GM23338 (cell line): ENCODE measurements around the gene DIAPH3. TPM values are rescaled to one million over a fixed set of nuclear protein-coding genes. Genes with fewer than 3 reads are reported as not detected.

Experiments used
- ATAC-seq: fragments of 200-7000 bp; cut with Tn5 transposase; 3 replicates; pipeline ENCODE4 v1.9.1; 2020
- DNase-seq: peaks from one replicate; pipeline ENCODE4 v3.0.0-alpha.2; 2015; ENCODE audit warnings: low spot score
- H2AFZ ChIP-seq: fragments of 200-600 bp; sonication (generic); 2 replicates; pipeline ENCODE4 v1.8.0; 2016; ENCODE audit warnings: antibody characterized with exemption, mild to moderate bottlenecking, moderate library complexity
- H3F3A ChIP-seq: fragments of 200-600 bp; sonication (generic); replicated peaks from 2 replicates; pipeline ENCODE4 v1.8.0; 2017; ENCODE audit warnings: antibody characterized with exemption, mixed run types, low read depth
- H3K27ac ChIP-seq: fragments of 200-600 bp; sonication (generic); 2 replicates; pipeline ENCODE4 v1.6.1; 2016; ENCODE audit warnings: low read depth
- H3K27me3 ChIP-seq: fragments of 200-600 bp; sonication (generic); 2 replicates; pipeline ENCODE4 v1.8.0; 2016; ENCODE audit warnings: mild to moderate bottlenecking, mixed run types, moderate library complexity; ENCODE audit not compliant: insufficient read depth
- H3K36me3 ChIP-seq: fragments of 200-600 bp; sonication (generic); 2 replicates; pipeline ENCODE4 v1.8.0; 2016; ENCODE audit warnings: mild to moderate bottlenecking; ENCODE audit not compliant: insufficient read depth
- H3K4me1 ChIP-seq: fragments of 200-600 bp; sonication (generic); 2 replicates; pipeline ENCODE4 v1.8.0; 2016; ENCODE audit warnings: mild to moderate bottlenecking, moderate library complexity; ENCODE audit not compliant: insufficient read depth
- H3K4me2 ChIP-seq: fragments of 200-600 bp; sonication (generic); 2 replicates; pipeline ENCODE4 v1.7.1; 2017; ENCODE audit warnings: mixed run types
- H3K4me3 ChIP-seq: fragments of 200-600 bp; sonication (generic); 2 replicates; pipeline ENCODE4 v1.6.1; 2016; ENCODE audit warnings: mixed run types
- H3K79me2 ChIP-seq: fragments of 200-600 bp; sonication (generic); replicated peaks from 2 replicates; pipeline ENCODE4 v1.8.0; 2017; ENCODE audit warnings: mild to moderate bottlenecking; ENCODE audit not compliant: insufficient read depth
- H3K9me2 ChIP-seq: fragments of 200-600 bp; sonication (generic); 2 replicates; pipeline ENCODE4 v1.8.0; 2017; ENCODE audit not compliant: insufficient read depth
- H4K20me1 ChIP-seq: fragments of 200-600 bp; sonication (generic); replicated peaks from 2 replicates; pipeline ENCODE4 v1.8.0; 2017; ENCODE audit warnings: mild to moderate bottlenecking; ENCODE audit not compliant: insufficient read depth
- H3K27ac Mint-ChIP-seq: 2 replicates; pipeline ENCODE4 v1.8.0; 2020; ENCODE audit warnings: inconsistent platforms, mild to moderate bottlenecking, moderate library complexity, mixed read lengths
- H3K27me3 Mint-ChIP-seq: 3 replicates; pipeline ENCODE4 v1.8.0; 2022; ENCODE audit warnings: low read depth, mild to moderate bottlenecking, moderate library complexity, mixed read lengths, inconsistent platforms; ENCODE audit not compliant: insufficient read depth, poor library complexity
- H3K36me3 Mint-ChIP-seq: 3 replicates; pipeline ENCODE4 v1.8.0; 2021; ENCODE audit warnings: low read depth, mild to moderate bottlenecking, inconsistent platforms, moderate library complexity, mixed read lengths
- H3K4me1 Mint-ChIP-seq: 3 replicates; pipeline ENCODE4 v1.8.0; 2020; ENCODE audit warnings: mild to moderate bottlenecking, inconsistent platforms, mixed read lengths
- H3K4me3 Mint-ChIP-seq: 3 replicates; pipeline ENCODE4 v1.8.0; 2021; ENCODE audit warnings: moderate library complexity, mild to moderate bottlenecking, inconsistent platforms, mixed read lengths
- H3K9me3 Mint-ChIP-seq: 3 replicates; pipeline ENCODE4 v1.8.0; 2020; ENCODE audit warnings: moderate library complexity, mild to moderate bottlenecking, inconsistent platforms, mixed read lengths
- CREB1 ChIP-seq: fragments of 250-450 bp; sonication (Bioruptor Pico); IDR thresholded peaks from 2 replicates; pipeline ENCODE4 v1.5.0; 2020; ENCODE audit warnings: low read depth, mild to moderate bottlenecking, moderate library complexity
- CTCF ChIP-seq, 2 experiments: fragments of 200-600 bp in 1 of 2; sonication (generic) in 1 of 2; conservative IDR thresholded peaks; 2 replicates each; pipeline versions ENCODE4 v1.5.1 to v1.6.1; 2016 to 2017; ENCODE audit warnings: antibody characterized with exemption in 2 of 2, low read depth in 2 of 2, mild to moderate bottlenecking in 2 of 2, moderate library complexity in 1 of 2
- EZH2 ChIP-seq: fragments of 200-600 bp; sonication (generic); IDR thresholded peaks from one replicate; pipeline ENCODE4 v1.8.0; 2017; ENCODE audit warnings: antibody characterized with exemption, mild to moderate bottlenecking, low read depth; ENCODE audit not compliant: unreplicated experiment
- EZH2phosphoT487 ChIP-seq: fragments of 200-600 bp; sonication (generic); IDR thresholded peaks from one replicate; pipeline ENCODE4 v1.8.1; 2018; ENCODE audit warnings: antibody characterized with exemption; ENCODE audit not compliant: unreplicated experiment
- JUNB ChIP-seq: IDR thresholded peaks from one replicate; pipeline ENCODE4 v1.6.1; 2016; ENCODE audit warnings: antibody characterized with exemption; ENCODE audit not compliant: unreplicated experiment
- NANOG ChIP-seq: IDR thresholded peaks from 2 replicates; pipeline ENCODE4 v1.6.1; 2016; ENCODE audit warnings: antibody characterized with exemption, borderline replicate concordance
- POLR2AphosphoS5 ChIP-seq: IDR thresholded peaks from 2 replicates; pipeline ENCODE4 v1.6.1; 2016; ENCODE audit warnings: antibody characterized with exemption, low read depth
- STAT1 ChIP-seq: IDR thresholded peaks from one replicate; pipeline ENCODE4 v1.6.1; 2016; ENCODE audit warnings: antibody characterized with exemption; ENCODE audit not compliant: unreplicated experiment
- ZNF114 ChIP-seq: fragments of 250-450 bp; sonication (Bioruptor Pico); IDR thresholded peaks from 2 replicates; pipeline ENCODE4 v1.5.0; 2020; ENCODE audit warnings: mild to moderate bottlenecking, moderate library complexity
- ZNF331 ChIP-seq: fragments of 250-450 bp; sonication (Bioruptor Pico); IDR thresholded peaks from 2 replicates; pipeline ENCODE4 v1.5.0; 2020; ENCODE audit warnings: low read depth, mild to moderate bottlenecking, moderate library complexity
- polyA plus RNA-seq: library from polyadenylated mRNA; unstranded; fragments of >200 nt; fragmentation: Nextera tagmentation; extraction: Ambion mirVana; gene quantifications from 2 replicates; pipeline ENCODE4 v1.2.1, GENCODE V29; 2016
- total RNA-seq: library from RNA; depleted of rRNA; stranded (reverse); fragments of >200 nt; shearing (Covaris generic); gene quantifications from 2 replicates; pipeline ENCODE4 v1.2.3, GENCODE V29; 2014
- TF ChIP-seq, protein P1 (sequence below): fragments of 250-450 bp; sonication (Bioruptor Pico); IDR thresholded peaks from 2 replicates; pipeline ENCODE4 v1.5.0; 2020; ENCODE audit warnings: mild to moderate bottlenecking, moderate library complexity
- TF ChIP-seq, protein P2 (sequence below): IDR thresholded peaks from one replicate; pipeline ENCODE4 v1.6.1; 2018; ENCODE audit warnings: antibody characterized with exemption; ENCODE audit not compliant: unreplicated experiment
- TF ChIP-seq, protein P3 (sequence below): IDR thresholded peaks from 2 replicates; pipeline ENCODE4 v1.6.1; 2016; ENCODE audit warnings: antibody characterized with exemption

DIAPH3 gene
- total and polyA plus RNA-seq, 2 experiments from 2014 or later = 23.4 to 30.2 TPM

GRCh38 chr13:60210510-60211330, 47.0 kb upstream of the DIAPH3 start:
- Histone ChIP-seq H3K27ac (no peak overlapping the region), H3K4me2 (no peak overlapping the region), H3F3A (no peaks in the 10 kb centered on the region), H3K4me3 (no peak overlapping the region), H3K36me3 (no peaks in the 10 kb centered on the region), H3K4me1 (no peaks in the 10 kb centered on the region), H2AFZ (no peak overlapping the region), H3K79me2 (no peaks in the 10 kb centered on the region), H3K27me3 (no peaks in the 10 kb centered on the region), H3K9me2 (no peaks in the 10 kb centered on the region), H4K20me1 (no peaks in the 10 kb centered on the region)
- H3K27ac Mint-ChIP-seq = no peak overlapping the region
- H3K4me1 Mint-ChIP-seq = no peaks in the 10 kb centered on the region; the same call in 2 of the 3 replicates
- H3K27me3 Mint-ChIP-seq = no peaks in the 10 kb centered on the region
- no peaks in the 10 kb centered on the region for H3K9me3 Mint-ChIP-seq
- H3K36me3 Mint-ChIP-seq = no peaks in the 10 kb centered on the region
- ATAC-seq (no peak), DNase-seq (no peak)
- no peak overlapping the region for H3K4me3 Mint-ChIP-seq
- TF ChIP-seq EZH2phosphoT487 (no peak), POLR2AphosphoS5 (no peak), ZNF114 (CRISPR knock-in tag) (no peak), STAT1 (no peak), NANOG (no peak), EZH2 (no peak), CTCF (conservative IDR thresholded peaks at IDR 0.05; ENCODE audit: low read depth in 2 of 2) (no peak), ZNF331 (CRISPR knock-in tag) (no peak), CREB1 (CRISPR knock-in tag) (no peak), JUNB (no peak)
- TF ChIP-seq, protein P1, sequence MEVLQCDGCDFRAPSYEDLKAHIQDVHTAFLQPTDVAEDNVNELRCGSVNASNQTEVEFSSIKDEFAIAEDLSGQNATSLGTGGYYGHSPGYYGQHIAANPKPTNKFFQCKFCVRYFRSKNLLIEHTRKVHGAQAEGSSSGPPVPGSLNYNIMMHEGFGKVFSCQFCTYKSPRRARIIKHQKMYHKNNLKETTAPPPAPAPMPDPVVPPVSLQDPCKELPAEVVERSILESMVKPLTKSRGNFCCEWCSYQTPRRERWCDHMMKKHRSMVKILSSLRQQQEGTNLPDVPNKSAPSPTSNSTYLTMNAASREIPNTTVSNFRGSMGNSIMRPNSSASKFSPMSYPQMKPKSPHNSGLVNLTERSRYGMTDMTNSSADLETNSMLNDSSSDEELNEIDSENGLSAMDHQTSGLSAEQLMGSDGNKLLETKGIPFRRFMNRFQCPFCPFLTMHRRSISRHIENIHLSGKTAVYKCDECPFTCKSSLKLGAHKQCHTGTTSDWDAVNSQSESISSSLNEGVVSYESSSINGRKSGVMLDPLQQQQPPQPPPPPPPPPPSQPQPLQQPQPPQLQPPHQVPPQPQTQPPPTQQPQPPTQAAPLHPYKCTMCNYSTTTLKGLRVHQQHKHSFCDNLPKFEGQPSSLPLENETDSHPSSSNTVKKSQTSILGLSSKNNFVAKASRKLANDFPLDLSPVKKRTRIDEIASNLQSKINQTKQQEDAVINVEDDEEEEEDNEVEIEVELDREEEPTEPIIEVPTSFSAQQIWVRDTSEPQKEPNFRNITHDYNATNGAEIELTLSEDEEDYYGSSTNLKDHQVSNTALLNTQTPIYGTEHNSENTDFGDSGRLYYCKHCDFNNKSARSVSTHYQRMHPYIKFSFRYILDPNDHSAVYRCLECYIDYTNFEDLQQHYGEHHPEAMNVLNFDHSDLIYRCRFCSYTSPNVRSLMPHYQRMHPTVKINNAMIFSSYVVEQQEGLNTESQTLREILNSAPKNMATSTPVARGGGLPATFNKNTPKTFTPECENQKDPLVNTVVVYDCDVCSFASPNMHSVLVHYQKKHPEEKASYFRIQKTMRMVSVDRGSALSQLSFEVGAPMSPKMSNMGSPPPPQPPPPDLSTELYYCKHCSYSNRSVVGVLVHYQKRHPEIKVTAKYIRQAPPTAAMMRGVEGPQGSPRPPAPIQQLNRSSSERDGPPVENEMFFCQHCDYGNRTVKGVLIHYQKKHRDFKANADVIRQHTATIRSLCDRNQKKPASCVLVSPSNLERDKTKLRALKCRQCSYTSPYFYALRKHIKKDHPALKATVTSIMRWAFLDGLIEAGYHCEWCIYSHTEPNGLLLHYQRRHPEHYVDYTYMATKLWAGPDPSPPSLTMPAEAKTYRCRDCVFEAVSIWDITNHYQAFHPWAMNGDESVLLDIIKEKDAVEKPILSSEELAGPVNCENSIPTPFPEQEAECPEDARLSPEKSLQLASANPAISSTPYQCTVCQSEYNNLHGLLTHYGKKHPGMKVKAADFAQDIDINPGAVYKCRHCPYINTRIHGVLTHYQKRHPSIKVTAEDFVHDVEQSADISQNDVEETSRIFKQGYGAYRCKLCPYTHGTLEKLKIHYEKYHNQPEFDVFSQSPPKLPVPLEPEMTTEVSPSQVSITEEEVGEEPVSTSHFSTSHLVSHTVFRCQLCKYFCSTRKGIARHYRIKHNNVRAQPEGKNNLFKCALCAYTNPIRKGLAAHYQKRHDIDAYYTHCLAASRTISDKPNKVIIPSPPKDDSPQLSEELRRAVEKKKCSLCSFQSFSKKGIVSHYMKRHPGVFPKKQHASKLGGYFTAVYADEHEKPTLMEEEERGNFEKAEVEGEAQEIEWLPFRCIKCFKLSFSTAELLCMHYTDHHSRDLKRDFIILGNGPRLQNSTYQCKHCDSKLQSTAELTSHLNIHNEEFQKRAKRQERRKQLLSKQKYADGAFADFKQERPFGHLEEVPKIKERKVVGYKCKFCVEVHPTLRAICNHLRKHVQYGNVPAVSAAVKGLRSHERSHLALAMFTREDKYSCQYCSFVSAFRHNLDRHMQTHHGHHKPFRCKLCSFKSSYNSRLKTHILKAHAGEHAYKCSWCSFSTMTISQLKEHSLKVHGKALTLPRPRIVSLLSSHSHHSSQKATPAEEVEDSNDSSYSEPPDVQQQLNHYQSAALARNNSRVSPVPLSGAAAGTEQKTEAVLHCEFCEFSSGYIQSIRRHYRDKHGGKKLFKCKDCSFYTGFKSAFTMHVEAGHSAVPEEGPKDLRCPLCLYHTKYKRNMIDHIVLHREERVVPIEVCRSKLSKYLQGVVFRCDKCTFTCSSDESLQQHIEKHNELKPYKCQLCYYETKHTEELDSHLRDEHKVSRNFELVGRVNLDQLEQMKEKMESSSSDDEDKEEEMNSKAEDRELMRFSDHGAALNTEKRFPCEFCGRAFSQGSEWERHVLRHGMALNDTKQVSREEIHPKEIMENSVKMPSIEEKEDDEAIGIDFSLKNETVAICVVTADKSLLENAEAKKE (CRISPR knock-in tag) = no peak
- TF ChIP-seq, protein P2, sequence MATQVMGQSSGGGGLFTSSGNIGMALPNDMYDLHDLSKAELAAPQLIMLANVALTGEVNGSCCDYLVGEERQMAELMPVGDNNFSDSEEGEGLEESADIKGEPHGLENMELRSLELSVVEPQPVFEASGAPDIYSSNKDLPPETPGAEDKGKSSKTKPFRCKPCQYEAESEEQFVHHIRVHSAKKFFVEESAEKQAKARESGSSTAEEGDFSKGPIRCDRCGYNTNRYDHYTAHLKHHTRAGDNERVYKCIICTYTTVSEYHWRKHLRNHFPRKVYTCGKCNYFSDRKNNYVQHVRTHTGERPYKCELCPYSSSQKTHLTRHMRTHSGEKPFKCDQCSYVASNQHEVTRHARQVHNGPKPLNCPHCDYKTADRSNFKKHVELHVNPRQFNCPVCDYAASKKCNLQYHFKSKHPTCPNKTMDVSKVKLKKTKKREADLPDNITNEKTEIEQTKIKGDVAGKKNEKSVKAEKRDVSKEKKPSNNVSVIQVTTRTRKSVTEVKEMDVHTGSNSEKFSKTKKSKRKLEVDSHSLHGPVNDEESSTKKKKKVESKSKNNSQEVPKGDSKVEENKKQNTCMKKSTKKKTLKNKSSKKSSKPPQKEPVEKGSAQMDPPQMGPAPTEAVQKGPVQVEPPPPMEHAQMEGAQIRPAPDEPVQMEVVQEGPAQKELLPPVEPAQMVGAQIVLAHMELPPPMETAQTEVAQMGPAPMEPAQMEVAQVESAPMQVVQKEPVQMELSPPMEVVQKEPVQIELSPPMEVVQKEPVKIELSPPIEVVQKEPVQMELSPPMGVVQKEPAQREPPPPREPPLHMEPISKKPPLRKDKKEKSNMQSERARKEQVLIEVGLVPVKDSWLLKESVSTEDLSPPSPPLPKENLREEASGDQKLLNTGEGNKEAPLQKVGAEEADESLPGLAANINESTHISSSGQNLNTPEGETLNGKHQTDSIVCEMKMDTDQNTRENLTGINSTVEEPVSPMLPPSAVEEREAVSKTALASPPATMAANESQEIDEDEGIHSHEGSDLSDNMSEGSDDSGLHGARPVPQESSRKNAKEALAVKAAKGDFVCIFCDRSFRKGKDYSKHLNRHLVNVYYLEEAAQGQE = no peak
- TF ChIP-seq, protein P3, sequence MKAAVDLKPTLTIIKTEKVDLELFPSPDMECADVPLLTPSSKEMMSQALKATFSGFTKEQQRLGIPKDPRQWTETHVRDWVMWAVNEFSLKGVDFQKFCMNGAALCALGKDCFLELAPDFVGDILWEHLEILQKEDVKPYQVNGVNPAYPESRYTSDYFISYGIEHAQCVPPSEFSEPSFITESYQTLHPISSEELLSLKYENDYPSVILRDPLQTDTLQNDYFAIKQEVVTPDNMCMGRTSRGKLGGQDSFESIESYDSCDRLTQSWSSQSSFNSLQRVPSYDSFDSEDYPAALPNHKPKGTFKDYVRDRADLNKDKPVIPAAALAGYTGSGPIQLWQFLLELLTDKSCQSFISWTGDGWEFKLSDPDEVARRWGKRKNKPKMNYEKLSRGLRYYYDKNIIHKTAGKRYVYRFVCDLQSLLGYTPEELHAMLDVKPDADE = no peak
